Karpas-422 (cell line): ENCODE data around the gene METTL4. TPM values are rescaled to one million over a fixed set of nuclear protein-coding genes. Genes with fewer than 3 reads are reported as not detected.

Source experiments
- DNase-seq: peaks from one replicate; pipeline ENCODE4 v3.0.0-alpha.2; 2015
- H2AFZ ChIP-seq: fragments of 200-600 bp; sonication (generic); 2 replicates; pipeline ENCODE4 v1.6.1; 2014; ENCODE audit warnings: antibody characterized with exemption, low read length, mixed read lengths
- H3K27ac ChIP-seq: fragments of 200-600 bp; sonication (generic); 2 replicates; pipeline ENCODE4 v1.5.1; 2014; ENCODE audit warnings: mild to moderate bottlenecking, low read length, moderate library complexity
- H3K27me3 ChIP-seq: fragments of 200-600 bp; sonication (generic); 2 replicates; pipeline ENCODE4 v1.6.1; 2014; ENCODE audit warnings: low read length, mixed read lengths
- H3K36me3 ChIP-seq: fragments of 200-600 bp; sonication (generic); 2 replicates; pipeline ENCODE4 v1.6.1; 2014; ENCODE audit warnings: low read length, mixed read lengths; ENCODE audit not compliant: insufficient read depth
- H3K4me1 ChIP-seq: fragments of 200-600 bp; sonication (generic); 2 replicates; pipeline ENCODE4 v1.6.1; 2014; ENCODE audit warnings: mild to moderate bottlenecking, low read length, mixed read lengths
- H3K4me2 ChIP-seq: fragments of 200-600 bp; sonication (generic); 2 replicates; pipeline ENCODE4 v1.6.1; 2014; ENCODE audit warnings: low read length, low read depth, mild to moderate bottlenecking; ENCODE audit not compliant: poor library complexity, severe bottlenecking
- H3K4me3 ChIP-seq: fragments of 200-600 bp; sonication (generic); 2 replicates; pipeline ENCODE4 v1.5.1; 2014; ENCODE audit warnings: mild to moderate bottlenecking, antibody characterized with exemption, low read length, mixed read lengths
- H3K79me2 ChIP-seq: fragments of 200-600 bp; sonication (generic); 2 replicates; pipeline ENCODE4 v1.6.1; 2014; ENCODE audit warnings: mild to moderate bottlenecking, low read length, mixed read lengths
- H3K9ac ChIP-seq: fragments of 200-600 bp; sonication (generic); 2 replicates; pipeline ENCODE4 v1.6.0; 2014; ENCODE audit warnings: low read length
- H3K9me2 ChIP-seq: fragments of 200-600 bp; sonication (generic), shearing (Covaris generic); replicated peaks from 2 replicates; pipeline ENCODE4 v1.6.0; 2014; ENCODE audit warnings: mild to moderate bottlenecking, low read length, moderate library complexity; ENCODE audit not compliant: insufficient read depth
- H3K9me3 ChIP-seq: fragments of 300-700, 200-600 bp; sonication (generic); 2 replicates; pipeline ENCODE4 v1.6.1; 2014; ENCODE audit warnings: low read length, mixed read lengths
- H4K20me1 ChIP-seq: fragments of 200-600 bp; sonication (generic); 2 replicates; pipeline ENCODE4 v1.6.1; 2014; ENCODE audit warnings: mild to moderate bottlenecking, antibody characterized with exemption, low read length, low read depth; ENCODE audit not compliant: insufficient read depth
- small RNA-seq: library from RNA; depleted of rRNA; stranded (forward); fragments of <200 nt; gene quantifications from one replicate; pipeline ENCODE3, GENCODE V24; 2014
- total RNA-seq: library from RNA; depleted of rRNA; stranded (reverse); fragments of >200 nt; shearing (Covaris generic); gene quantifications from 2 replicates; pipeline ENCODE4 v1.2.3, GENCODE V29; 2014; ENCODE audit warnings: low replicate concordance; rRNA removed

METTL4 gene
- total RNA-seq, 1 experiment from 2014 or later: 15.8 TPM

DNA sequence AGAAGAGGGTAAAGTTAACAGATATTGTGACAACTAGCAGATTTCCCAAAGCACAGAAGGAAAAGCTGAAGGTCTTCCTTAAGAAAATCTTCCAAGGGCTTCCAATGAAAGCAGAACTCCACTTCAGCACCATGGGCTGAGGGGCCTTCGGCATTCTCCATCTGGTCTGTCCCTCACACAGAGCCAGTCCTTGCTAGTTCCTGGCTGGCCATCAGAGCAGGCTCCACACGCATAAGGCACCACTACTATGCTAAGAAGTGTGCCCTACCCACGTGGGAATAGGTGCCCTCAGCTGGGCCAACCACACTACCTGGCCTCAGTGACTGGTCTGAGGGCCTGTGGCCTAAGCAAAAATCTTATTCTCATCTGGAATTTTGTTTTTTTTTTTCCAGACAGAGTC lies 73.5 kb downstream of the METTL4 start:
- H3K4me3 ChIP-seq: no peak overlapping the region
- no peak overlapping the region for H3K4me2 ChIP-seq
- H3K27ac ChIP-seq: no peak overlapping the region
- H3K79me2 ChIP-seq: no peaks in the 10 kb centered on the region
- H3K27me3 ChIP-seq: no peaks in the 10 kb centered on the region
- no peaks in the 10 kb centered on the region for H3K36me3 ChIP-seq
- DNase-seq: no peak
- no peaks in the 10 kb centered on the region for H3K9me2 ChIP-seq
- H3K9me3 ChIP-seq: no peaks in the 10 kb centered on the region
- H2AFZ ChIP-seq: no peak overlapping the region
- H3K4me1 ChIP-seq: no peaks in the 10 kb centered on the region
- no peak overlapping the region for H3K9ac ChIP-seq
- no peaks in the 10 kb centered on the region for H4K20me1 ChIP-seq

DNA sequence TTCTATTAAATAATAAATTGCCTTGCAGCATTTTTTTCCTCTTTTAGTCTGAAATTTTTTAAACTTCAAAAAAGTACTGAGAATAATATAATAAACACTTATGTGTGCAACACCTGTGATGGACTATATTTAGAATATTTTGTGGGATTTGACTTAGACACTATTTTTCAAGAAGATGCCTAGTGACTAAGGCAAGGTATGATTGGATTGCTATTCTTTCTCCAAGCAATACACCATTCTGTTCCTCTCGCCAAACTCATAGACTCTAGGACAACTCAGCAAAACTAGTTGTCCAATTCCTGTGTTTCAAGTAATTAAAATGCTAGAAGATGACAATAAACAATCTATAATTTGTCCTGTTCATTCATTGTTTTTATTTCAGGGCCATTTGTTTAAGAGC lies 75.9 kb downstream of the METTL4 start:
- no peaks in the 10 kb centered on the region for H3K4me1 ChIP-seq
- H3K9me2 ChIP-seq: no peaks in the 10 kb centered on the region
- H4K20me1 ChIP-seq: no peaks in the 10 kb centered on the region
- no peak overlapping the region for H3K4me3 ChIP-seq
- H3K36me3 ChIP-seq: no peaks in the 10 kb centered on the region
- H3K27me3 ChIP-seq: no peaks in the 10 kb centered on the region
- H3K9ac ChIP-seq: no peak overlapping the region
- H3K4me2 ChIP-seq: no peak overlapping the region
- no peak overlapping the region for H2AFZ ChIP-seq
- H3K9me3 ChIP-seq: no peaks in the 10 kb centered on the region
- no peaks in the 10 kb centered on the region for H3K79me2 ChIP-seq
- no peak overlapping the region for H3K27ac ChIP-seq
- peak; percentile 24 for DNase-seq

DNA sequence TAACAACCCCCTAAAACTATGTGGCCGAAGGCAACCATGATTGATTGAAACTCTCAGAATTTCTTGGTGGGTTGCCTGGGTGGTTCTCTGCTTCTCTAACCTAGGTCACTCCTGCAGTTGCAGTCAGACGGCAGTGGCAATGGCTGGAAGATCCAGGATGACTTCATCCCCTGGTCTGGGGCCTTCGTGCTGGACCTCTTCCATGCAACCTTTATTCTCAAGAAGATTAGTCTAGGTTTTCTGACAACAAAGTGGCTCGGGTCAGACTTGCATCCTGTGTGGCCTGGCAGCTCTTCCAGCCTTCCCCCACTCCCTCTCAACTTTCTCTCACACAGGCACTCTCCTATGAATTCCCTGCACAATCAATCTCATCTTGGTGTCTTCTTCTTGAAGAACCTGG lies 76.4 kb downstream of the METTL4 start:
- no peak overlapping the region for H3K9ac ChIP-seq
- H4K20me1 ChIP-seq: no peaks in the 10 kb centered on the region
- no peak overlapping the region for H2AFZ ChIP-seq
- DNase-seq: peak; percentile 30
- no peaks in the 10 kb centered on the region for H3K79me2 ChIP-seq
- H3K4me1 ChIP-seq: no peaks in the 10 kb centered on the region
- no peak overlapping the region for H3K4me2 ChIP-seq
- H3K27ac ChIP-seq: no peak overlapping the region
- H3K27me3 ChIP-seq: no peaks in the 10 kb centered on the region
- H3K4me3 ChIP-seq: no peak overlapping the region
- H3K9me2 ChIP-seq: no peaks in the 10 kb centered on the region
- H3K9me3 ChIP-seq: no peaks in the 10 kb centered on the region
- H3K36me3 ChIP-seq: no peaks in the 10 kb centered on the region

Small RNA genes lying within 50 kb of the gene (small RNA-seq; reads per million reads assigned to genes)
- gene RF00019: not detected
- gene RF01233: not detected

Other genes with a start within 250 kb of the METTL4 start
- 25.4 and 48.5 TPM in 2 replicates for gene NDC80, start 52 bp upstream of the METTL4 start, total RNA-seq
- gene SMCHD1, start 84.2 kb upstream of the METTL4 start, total RNA-seq: 102 and 180 TPM in 2 replicates